Tibial nerve (tissue), 4 donors: ENCODE measurements around the gene FKBP10. TPM values are rescaled to one million over a fixed set of nuclear protein-coding genes. Genes with fewer than 3 reads are reported as not detected.

Source experiments
- DNase-seq, 2 donors: peaks; one replicate each; pipeline ENCODE4 v3.0.0-alpha.2; 2019; ENCODE audit warnings: low spot score in 2 of 2
- H3K27ac ChIP-seq, 4 donors: fragments of 200-600 bp; sonication (generic) in 3 of 4; one replicate each; pipeline ENCODE4 v1.5.1; 2017 to 2019; ENCODE audit warnings: mild to moderate bottlenecking in 1 of 4
- H3K27me3 ChIP-seq, 2 donors: fragments of 200-600 bp; sonication (generic) in 1 of 2; one replicate each; pipeline versions ENCODE4 v1.5.1 to v1.6.0; 2017 to 2019
- H3K36me3 ChIP-seq, 3 donors: fragments of 200-600 bp; sonication (generic); one replicate each; pipeline ENCODE4 v1.5.1; 2018 to 2019
- H3K4me1 ChIP-seq, 4 donors: fragments of 200-600 bp; sonication (generic) in 3 of 4; one replicate each; pipeline ENCODE4 v1.5.1; 2017 to 2019
- H3K4me3 ChIP-seq, 4 donors: fragments of 200-600 bp; sonication (generic) in 3 of 4; one replicate each; pipeline ENCODE4 v1.5.1; 2017 to 2019; ENCODE audit warnings: mild to moderate bottlenecking in 1 of 4, moderate library complexity in 1 of 4
- H3K9me3 ChIP-seq, 4 donors: fragments of 200-600 bp; sonication (generic) in 3 of 4; one replicate each; pipeline ENCODE4 v1.5.1; 2017 to 2019
- EP300 ChIP-seq, 2 donors: sonication (generic); formaldehyde crosslinking; IDR thresholded peaks; one replicate each; pipeline ENCODE4 v1.6.1; 2017; ENCODE audit warnings: antibody characterized with exemption in 2 of 2, mild to moderate bottlenecking in 1 of 2
- POLR2A ChIP-seq, 2 donors: fragments of 450-650 bp; IDR thresholded peaks; one replicate each; pipeline ENCODE4 v1.6.1; 2017; ENCODE audit warnings: antibody characterized with exemption in 2 of 2, mild to moderate bottlenecking in 2 of 2, moderate library complexity in 2 of 2
- WGBS, 2 donors: methylation state at CpG; one replicate each; pipeline ENCODE4 v1.1.5; 2018; 5-methylcytosine and 5-hydroxymethylcytosine counted together
- total RNA-seq, 4 donors: library from RNA; depleted of rRNA; stranded (reverse); fragments of >200 nt; gene quantifications; one replicate each; pipeline ENCODE4 v1.1.0, GENCODE V29; 2016
- TF ChIP-seq, protein P1 (sequence below), 5 experiments: fragments of 200-600 bp in 3 of 5; fragments of 450-650 bp in 2 of 5; sonication (generic) in 3 of 5; IDR thresholded peaks; one replicate each; pipeline ENCODE4 v1.5.1; 2016 to 2019; ENCODE audit warnings: antibody characterized with exemption in 5 of 5, mild to moderate bottlenecking in 3 of 5, moderate library complexity in 2 of 5

FKBP10 gene
- total RNA-seq, 4 donors from 2014 or later = 47.9 to 103 (median 77.4) TPM

DNA sequence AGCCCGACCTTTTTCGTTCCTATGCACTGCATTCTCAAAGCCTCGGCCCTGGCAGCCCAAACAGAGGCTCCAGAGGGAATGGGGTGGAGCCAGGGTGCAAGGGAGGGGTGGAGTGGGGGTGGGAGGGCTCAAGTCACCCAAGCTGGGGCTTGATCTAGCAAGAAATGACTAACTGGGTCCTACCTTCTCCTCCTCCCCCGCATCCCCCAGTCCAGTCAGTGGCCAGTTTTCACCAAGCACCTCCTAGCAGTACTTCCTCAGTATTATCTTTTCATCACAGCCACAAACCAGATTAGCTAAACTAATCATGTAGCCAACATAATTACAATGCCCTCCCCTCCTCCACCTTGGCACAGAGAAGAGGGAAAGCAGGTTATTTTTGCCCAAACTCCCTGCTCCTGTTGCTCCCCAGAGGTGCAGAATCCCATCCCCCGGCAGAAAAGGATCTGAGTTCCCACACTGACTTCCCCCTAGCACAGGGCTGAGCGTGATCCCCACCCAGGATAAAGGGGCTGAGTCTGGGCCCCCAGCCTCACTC lies 28.5 kb upstream of the FKBP10 start:
- Histone ChIP-seq H3K4me1 (peaks cover 0 to 57% (median 27%) of the 10 kb centered on the region in 4 donors), H3K36me3 (no peaks in the 10 kb centered on the region), H3K27ac (peak overlapping the region in 3 of 4 donors; percentile 82 to 93 (median 87)), H3K4me3 (peak overlapping the region in 1 of 4 donors; percentile 87), H3K27me3 (no peaks in the 10 kb centered on the region), H3K9me3 (no peaks in the 10 kb centered on the region)
- no peak for DNase-seq
- TF ChIP-seq EP300 (IDR thresholded peaks at IDR 0.05) = no peak
- TF ChIP-seq POLR2A (IDR thresholded peaks at IDR 0.05) = no peak
- TF ChIP-seq, protein P1, sequence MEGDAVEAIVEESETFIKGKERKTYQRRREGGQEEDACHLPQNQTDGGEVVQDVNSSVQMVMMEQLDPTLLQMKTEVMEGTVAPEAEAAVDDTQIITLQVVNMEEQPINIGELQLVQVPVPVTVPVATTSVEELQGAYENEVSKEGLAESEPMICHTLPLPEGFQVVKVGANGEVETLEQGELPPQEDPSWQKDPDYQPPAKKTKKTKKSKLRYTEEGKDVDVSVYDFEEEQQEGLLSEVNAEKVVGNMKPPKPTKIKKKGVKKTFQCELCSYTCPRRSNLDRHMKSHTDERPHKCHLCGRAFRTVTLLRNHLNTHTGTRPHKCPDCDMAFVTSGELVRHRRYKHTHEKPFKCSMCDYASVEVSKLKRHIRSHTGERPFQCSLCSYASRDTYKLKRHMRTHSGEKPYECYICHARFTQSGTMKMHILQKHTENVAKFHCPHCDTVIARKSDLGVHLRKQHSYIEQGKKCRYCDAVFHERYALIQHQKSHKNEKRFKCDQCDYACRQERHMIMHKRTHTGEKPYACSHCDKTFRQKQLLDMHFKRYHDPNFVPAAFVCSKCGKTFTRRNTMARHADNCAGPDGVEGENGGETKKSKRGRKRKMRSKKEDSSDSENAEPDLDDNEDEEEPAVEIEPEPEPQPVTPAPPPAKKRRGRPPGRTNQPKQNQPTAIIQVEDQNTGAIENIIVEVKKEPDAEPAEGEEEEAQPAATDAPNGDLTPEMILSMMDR (IDR thresholded peaks at IDR 0.05) = no peak
- WGBS, 2 donors = 54 to 57% methylated on average over 6 of the region's 6 CpGs

DNA sequence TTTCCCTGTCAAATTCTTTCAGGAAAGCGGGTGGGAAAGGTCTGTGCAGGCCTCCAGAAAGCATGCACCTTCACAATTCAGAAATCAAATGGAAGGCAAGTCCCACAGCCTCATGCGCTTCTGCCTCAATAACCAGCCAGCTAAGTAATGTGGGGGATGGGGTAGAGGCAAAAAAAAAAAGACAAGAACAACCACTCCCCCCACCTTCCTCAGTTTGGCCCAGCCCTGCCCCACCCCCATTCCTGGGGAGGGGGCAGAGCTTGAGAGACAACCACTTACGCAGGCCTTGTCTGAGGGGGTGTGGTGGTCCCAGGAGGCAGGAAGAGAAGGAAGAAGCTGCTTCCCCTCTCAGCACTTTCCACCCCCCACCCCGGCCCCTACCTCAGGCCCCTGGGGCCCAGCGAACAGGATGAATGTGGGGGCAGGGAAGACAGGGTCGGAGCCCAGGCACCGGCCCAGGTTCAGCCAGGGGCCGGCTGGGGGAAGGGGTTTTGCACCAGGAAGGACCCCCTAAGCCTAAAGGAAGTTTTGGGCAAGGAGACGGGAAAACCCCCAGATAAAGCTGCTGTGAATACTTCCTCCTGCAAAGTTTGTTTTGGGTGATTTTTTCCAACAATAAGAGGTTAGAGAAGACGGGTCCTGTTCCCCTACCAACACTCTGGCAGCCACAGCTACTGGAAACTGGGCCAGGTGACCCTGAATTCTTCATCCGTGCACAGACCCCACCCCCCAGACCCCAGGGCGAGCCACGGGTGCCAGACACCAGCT lies 27.5 kb upstream of the FKBP10 start:
- peak overlapping the region; percentile 65 to 93 (median 84) for H3K27ac ChIP-seq

DNA sequence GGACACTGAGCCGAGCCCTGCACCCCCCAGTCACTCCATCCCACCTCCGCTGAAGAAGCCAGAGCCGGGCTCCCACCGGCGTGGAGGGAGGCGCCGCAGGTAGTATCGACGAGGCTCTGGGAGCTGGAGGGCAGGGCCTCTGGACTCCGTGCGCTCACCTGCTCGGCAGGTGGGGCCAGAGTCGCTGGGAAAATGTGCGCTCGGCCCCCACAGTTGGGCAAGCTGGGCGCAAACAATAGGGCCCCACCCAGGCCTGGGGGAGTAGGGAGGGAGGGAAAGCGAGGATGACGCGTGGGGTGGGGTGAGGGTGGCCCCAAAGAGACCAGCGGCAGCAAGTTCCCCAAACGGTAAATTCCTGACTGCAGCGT lies 27.0 kb upstream of the FKBP10 start:
- peaks cover 0 to 53% (median 27%) of the 10 kb centered on the region in 4 donors for H3K4me1 ChIP-seq

More for the DNA sequence above, 27.5 kb upstream of the FKBP10 start:
- TF ChIP-seq EP300 (IDR thresholded peaks at IDR 0.05) (peak in 1 of 2 donors; percentile 35), POLR2A (IDR thresholded peaks at IDR 0.05) (no peak)
- TF ChIP-seq, protein P1 (IDR thresholded peaks at IDR 0.05) = no peak
- H3K4me1 ChIP-seq = peaks cover 0 to 53% (median 27%) of the 10 kb centered on the region in 4 donors
- no peaks in the 10 kb centered on the region for H3K27me3 ChIP-seq
- H3K36me3 ChIP-seq = no peaks in the 10 kb centered on the region
- 17 to 26% methylated on average over 10 to 13 of the region's 13 CpGs for WGBS, 2 donors
- H3K9me3 ChIP-seq = no peaks in the 10 kb centered on the region
- no peak for DNase-seq
- H3K4me3 ChIP-seq = peak overlapping the region; percentile 63 to 87 (median 76)

DNA sequence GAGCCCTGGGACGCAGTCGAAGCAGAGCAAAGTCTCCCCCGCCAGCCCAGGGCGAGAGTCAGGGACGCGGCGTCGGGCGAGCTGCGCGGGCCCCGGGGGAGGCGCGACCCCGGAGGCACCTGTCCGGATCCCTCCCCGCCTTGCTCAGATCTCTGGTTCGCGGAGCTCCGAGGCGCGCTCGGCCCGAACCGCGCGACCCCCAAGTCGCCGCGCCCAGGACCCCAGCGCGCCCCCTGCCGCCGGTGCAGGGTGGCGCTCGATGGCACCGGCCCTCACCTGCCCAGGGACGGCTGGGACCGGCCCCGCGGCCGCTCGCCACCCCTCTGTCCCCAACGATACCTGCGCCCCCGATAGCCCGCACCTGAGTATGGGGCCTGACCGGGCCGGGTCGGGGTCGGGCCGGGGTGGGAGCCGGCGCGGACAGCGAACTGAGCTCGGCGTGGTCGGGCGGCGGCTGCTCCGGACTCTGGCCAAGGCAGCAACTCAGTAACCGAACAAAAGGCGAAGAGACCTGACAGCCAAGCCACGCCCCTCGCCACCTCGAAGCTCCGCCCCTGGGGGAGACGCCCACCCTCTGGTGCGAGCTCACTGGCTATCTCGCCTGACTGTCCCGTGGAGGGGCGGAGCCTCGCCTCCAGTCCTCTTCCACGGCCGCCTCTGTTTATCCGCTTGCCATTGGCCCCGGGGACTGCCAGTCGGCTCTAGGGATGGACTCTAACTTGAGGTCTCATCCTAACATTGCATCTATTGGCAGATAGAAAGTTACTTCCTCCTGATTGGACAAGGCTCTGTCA lies 26.4 kb upstream of the FKBP10 start, which contains the start of gene JUP:
JUP (minus strand) TSS at position 485 of the 794 bp plus-strand sequence. CDS start 14,857 bp downstream, outside the sequence.
- H3K4me1 ChIP-seq = peaks cover 0 to 51% (median 26%) of the 10 kb centered on the region in 4 donors
- H3K36me3 ChIP-seq = no peaks in the 10 kb centered on the region
- WGBS, 2 donors = 0 to 1% methylated on average over 20 to 31 of the region's 79 CpGs
- peak within 1 kb of the TSS; percentile 65 to 93 (median 84) for H3K27ac ChIP-seq
- TF ChIP-seq POLR2A (IDR thresholded peaks at IDR 0.05) (peak; percentile 79 to 99), EP300 (IDR thresholded peaks at IDR 0.05) (peak; percentile 68 to 96)
- TF ChIP-seq, protein P1 (IDR thresholded peaks at IDR 0.05) = peak; percentile 34 to 83 (median 58)
- no peaks in the 10 kb centered on the region for H3K9me3 ChIP-seq
- peak; percentile 95 to 98 for DNase-seq
- H3K27me3 ChIP-seq = no peaks in the 10 kb centered on the region
- H3K4me3 ChIP-seq = peak within 1 kb of the TSS; percentile 63 to 87 (median 76)

More for the DNA sequence above, 27.0 kb upstream of the FKBP10 start:
- WGBS, 2 donors = 1% methylated on average over 15 to 17 of the region's 22 CpGs
- no peak for DNase-seq
- Histone ChIP-seq H3K36me3 (no peaks in the 10 kb centered on the region), H3K4me3 (peak overlapping the region; percentile 63 to 87 (median 76)), H3K27ac (peak overlapping the region; percentile 65 to 93 (median 84)), H3K27me3 (no peaks in the 10 kb centered on the region), H3K9me3 (no peaks in the 10 kb centered on the region)
- no peak for TF ChIP-seq POLR2A (IDR thresholded peaks at IDR 0.05)
- TF ChIP-seq, protein P1 (IDR thresholded peaks at IDR 0.05) = no peak
- no peak for TF ChIP-seq EP300 (IDR thresholded peaks at IDR 0.05)
